Body of pancreas (tissue), 4 donors: ENCODE results near the gene IFNGR2. TPM values are rescaled to one million over a fixed set of nuclear protein-coding genes. Genes with fewer than 3 reads are reported as not detected.

ENCODE experiments used
- ATAC-seq: fragments of 150-250 bp; one replicate; pipeline ENCODE4 v1.9.1; 2016
- DNase-seq, 4 donors: peaks; one replicate each; pipeline ENCODE4 v3.0.0-alpha.2; 2019
- H3K27ac ChIP-seq, 4 donors: fragments of 200-600 bp; sonication (generic); 1 replicate in 3 of 4; 2 replicates in 1 of 4; pipeline versions ENCODE4 v1.5.1 to v1.6.1; 2016 to 2019; ENCODE audit warnings: mild to moderate bottlenecking in 1 of 4, mixed read lengths in 1 of 4, moderate library complexity in 1 of 4
- H3K27me3 ChIP-seq, 2 donors: fragments of 200-600 bp; sonication (generic); one replicate each; pipeline ENCODE4 v1.6.0; 2016; ENCODE audit warnings: mild to moderate bottlenecking in 1 of 2
- H3K36me3 ChIP-seq, 2 donors: fragments of 200-600 bp; sonication (generic); replicated peaks in 1 of 2; 2 replicates each; pipeline ENCODE4 v1.5.1; 2016; ENCODE audit warnings: low read depth in 2 of 2; ENCODE audit not compliant: insufficient read depth in 1 of 2
- H3K4me1 ChIP-seq: fragments of 200-600 bp; sonication (generic); one replicate; pipeline ENCODE4 v1.6.0; 2016
- H3K4me3 ChIP-seq, 2 donors: fragments of 200-600 bp; sonication (generic); 1 replicate in 1 of 2; 2 replicates in 1 of 2; pipeline ENCODE4 v1.5.1; 2016 to 2019
- H3K9me3 ChIP-seq, 3 donors: fragments of 200-600 bp; sonication (generic); 1 replicate in 2 of 3; 2 replicates in 1 of 3; pipeline ENCODE4 v1.5.1; 2016
- POLR2A ChIP-seq, 3 donors: fragments of 450-650 bp; IDR thresholded peaks; one replicate each; pipeline ENCODE4 v1.6.1; 2016; ENCODE audit warnings: antibody characterized with exemption in 3 of 3, mild to moderate bottlenecking in 2 of 3
- WGBS, 2 donors: methylation state at CpG; one replicate each; pipeline ENCODE4 v1.1.5; 2017; 5-methylcytosine and 5-hydroxymethylcytosine counted together
- intact Hi-C: fragments of 100-400 bp; cut with DNase I; formaldehyde crosslinking; loops from one replicate; pipeline ENCODE4 v1.15.1; 2023
- total RNA-seq, 2 donors: library from RNA; depleted of rRNA; stranded (reverse); fragments of >200 nt; gene quantifications; one replicate each; pipeline ENCODE4 v1.1.0, GENCODE V29; 2016
- TF ChIP-seq, protein P1 (sequence below), 7 experiments: fragments of 450-650 bp in 4 of 7; fragments of 200-600 bp in 3 of 7; sonication (generic) in 3 of 7; IDR thresholded peaks; one replicate each; pipeline ENCODE4 v1.5.1; 2016 to 2019; ENCODE audit warnings: antibody characterized with exemption in 7 of 7

IFNGR2 gene
- total RNA-seq, 2 donors from 2014 or later = 30.4 to 32.3 TPM

DNA sequence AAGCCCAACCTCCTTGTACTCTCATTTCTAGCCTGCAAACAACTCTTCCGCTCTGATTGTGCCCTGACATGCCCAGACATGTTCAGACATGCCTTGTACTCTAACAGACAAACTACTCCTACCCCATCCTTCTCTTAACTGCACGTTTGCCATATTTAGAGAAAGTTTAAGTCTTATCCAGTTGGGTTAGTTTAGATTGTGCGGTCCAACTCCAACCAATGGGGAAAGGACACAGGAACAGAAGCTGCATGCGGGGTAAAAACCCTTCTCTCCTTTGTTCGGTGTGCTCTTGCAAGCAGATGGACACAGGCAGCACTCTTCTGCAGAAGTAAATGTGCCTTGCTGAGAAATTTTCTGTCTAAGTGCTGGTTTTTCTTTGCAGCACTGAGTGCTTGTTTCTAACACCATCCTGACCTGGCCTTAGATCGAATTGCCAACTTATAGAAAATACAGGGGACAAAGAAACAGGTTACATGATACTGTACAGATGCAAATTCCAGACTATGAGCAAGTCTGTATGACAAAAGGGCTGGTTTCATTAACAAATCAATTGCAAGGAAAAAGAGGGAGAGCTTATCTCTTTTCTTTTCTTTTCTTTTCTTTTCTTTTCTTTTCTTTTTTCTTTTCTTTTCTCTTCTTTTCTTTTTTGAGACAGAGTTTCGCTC, 35.8 kb upstream of the IFNGR2 start:
- intact Hi-C loops = loop anchor here (10.0 kb wide), 1 partner anchor 163 kb away; no protein-coding TSS in a partner anchor
- no peak for DNase-seq
- 86 to 91% methylated on average over 7 of the region's 7 CpGs for WGBS, 2 donors
- no peak for TF ChIP-seq POLR2A (IDR thresholded peaks at IDR 0.05)
- TF ChIP-seq, protein P1, sequence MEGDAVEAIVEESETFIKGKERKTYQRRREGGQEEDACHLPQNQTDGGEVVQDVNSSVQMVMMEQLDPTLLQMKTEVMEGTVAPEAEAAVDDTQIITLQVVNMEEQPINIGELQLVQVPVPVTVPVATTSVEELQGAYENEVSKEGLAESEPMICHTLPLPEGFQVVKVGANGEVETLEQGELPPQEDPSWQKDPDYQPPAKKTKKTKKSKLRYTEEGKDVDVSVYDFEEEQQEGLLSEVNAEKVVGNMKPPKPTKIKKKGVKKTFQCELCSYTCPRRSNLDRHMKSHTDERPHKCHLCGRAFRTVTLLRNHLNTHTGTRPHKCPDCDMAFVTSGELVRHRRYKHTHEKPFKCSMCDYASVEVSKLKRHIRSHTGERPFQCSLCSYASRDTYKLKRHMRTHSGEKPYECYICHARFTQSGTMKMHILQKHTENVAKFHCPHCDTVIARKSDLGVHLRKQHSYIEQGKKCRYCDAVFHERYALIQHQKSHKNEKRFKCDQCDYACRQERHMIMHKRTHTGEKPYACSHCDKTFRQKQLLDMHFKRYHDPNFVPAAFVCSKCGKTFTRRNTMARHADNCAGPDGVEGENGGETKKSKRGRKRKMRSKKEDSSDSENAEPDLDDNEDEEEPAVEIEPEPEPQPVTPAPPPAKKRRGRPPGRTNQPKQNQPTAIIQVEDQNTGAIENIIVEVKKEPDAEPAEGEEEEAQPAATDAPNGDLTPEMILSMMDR (IDR thresholded peaks at IDR 0.05) = no peak
- peaks cover 0 to 6% (median 0%) of the 10 kb centered on the region in 3 donors for H3K9me3 ChIP-seq
- no peaks in the 10 kb centered on the region for H3K27me3 ChIP-seq
- ATAC-seq = no peak
- H3K27ac ChIP-seq = no peak overlapping the region
- peaks cover under 1% of the 10 kb centered on the region for H3K4me1 ChIP-seq
- H3K4me3 ChIP-seq = no peak overlapping the region
- no peaks in the 10 kb centered on the region for H3K36me3 ChIP-seq

DNA sequence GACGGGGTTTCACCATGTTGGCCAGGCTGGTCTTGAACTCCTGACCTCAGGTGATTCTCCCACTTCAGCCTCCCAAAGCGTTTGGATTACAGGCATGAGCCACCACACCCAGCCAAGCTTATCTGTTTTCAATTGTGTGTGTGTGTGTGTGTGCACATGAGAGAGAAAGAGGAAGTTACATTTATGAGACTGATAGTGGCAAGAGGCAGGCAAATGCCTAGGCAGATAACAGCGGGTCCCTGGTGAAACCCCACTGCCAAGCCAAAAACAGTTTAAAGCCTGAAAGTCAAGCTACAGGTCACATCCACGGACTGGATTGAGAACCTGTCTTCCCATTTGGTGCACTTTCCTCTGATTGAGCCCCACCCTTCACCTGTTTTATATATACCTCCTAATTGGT, 35.1 kb upstream of the IFNGR2 start:
- Histone ChIP-seq H3K36me3 (no peaks in the 10 kb centered on the region), H3K27ac (no peak overlapping the region), H3K27me3 (no peaks in the 10 kb centered on the region), H3K4me1 (no peaks in the 10 kb centered on the region), H3K4me3 (no peak overlapping the region), H3K9me3 (peaks cover 0 to 6% (median 0%) of the 10 kb centered on the region in 3 donors)
- no peak for TF ChIP-seq POLR2A (IDR thresholded peaks at IDR 0.05)
- TF ChIP-seq, protein P1 (IDR thresholded peaks at IDR 0.05) = no peak
- ATAC-seq (no peak), DNase-seq (no peak)
- intact Hi-C loops = loop anchor here (10.0 kb wide), 1 partner anchor 163 kb away; no protein-coding TSS in a partner anchor
- 51 to 73% methylated on average over 4 of the region's 4 CpGs for WGBS, 2 donors

DNA sequence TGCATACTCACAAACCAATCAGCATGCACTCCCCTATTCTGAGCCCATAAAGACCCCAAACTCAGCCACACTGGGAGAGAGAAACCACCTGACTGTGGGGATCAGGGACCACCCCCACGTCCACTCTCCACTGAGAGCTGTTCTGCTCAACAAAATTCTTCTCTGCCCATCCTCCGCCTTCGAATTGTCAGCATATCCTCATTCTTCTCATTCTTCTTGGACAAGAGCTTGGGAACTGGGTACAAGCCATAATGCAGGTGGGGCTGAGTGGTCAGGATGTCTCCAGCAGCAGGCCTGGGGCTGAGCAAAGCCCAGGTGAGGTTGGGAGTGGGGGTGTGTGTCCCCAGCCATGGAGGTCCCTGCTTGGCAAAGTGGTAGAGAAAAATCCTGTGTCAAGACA, 34.6 kb upstream of the IFNGR2 start:
- Histone ChIP-seq H3K27me3 (no peaks in the 10 kb centered on the region), H3K36me3 (no peaks in the 10 kb centered on the region), H3K4me3 (no peak overlapping the region), H3K27ac (no peak overlapping the region), H3K4me1 (no peaks in the 10 kb centered on the region), H3K9me3 (peaks cover 0 to 6% (median 0%) of the 10 kb centered on the region in 3 donors)
- ATAC-seq (no peak), DNase-seq (no peak)
- TF ChIP-seq, protein P1 (IDR thresholded peaks at IDR 0.05) = no peak
- no peak for TF ChIP-seq POLR2A (IDR thresholded peaks at IDR 0.05)
- intact Hi-C loops = loop anchor here (10.0 kb wide), 1 partner anchor 164 kb away; no protein-coding TSS in a partner anchor
- 71 to 76% methylated on average over 3 of the region's 3 CpGs for WGBS, 2 donors

DNA sequence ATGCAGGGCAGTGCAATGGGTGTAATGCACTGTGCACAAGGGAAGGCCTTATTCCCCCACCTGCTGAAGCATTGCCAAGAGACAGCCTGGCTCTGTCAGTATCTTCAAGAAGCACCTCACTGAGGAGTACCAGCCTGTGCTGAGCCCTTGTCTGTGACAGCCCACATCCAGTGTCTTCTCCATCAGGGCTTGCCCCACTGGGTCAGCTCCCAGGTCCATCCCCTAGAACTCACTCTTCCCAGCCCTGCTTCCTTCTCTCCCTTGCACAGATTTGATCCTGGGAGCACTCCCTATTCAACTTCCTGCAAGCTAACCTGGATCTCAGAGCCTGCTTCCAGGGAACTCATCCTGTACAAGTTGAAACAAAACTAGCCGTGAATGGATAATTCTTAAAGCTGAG, 33.6 kb upstream of the IFNGR2 start:
- no peak overlapping the region for H3K4me3 ChIP-seq
- H3K27ac ChIP-seq = no peak overlapping the region
- H3K27me3 ChIP-seq = no peaks in the 10 kb centered on the region
- TF ChIP-seq, protein P1 (IDR thresholded peaks at IDR 0.05) = no peak
- TF ChIP-seq POLR2A (IDR thresholded peaks at IDR 0.05) = no peak
- DNase-seq (no peak), ATAC-seq (no peak)
- H3K36me3 ChIP-seq = no peaks in the 10 kb centered on the region
- H3K9me3 ChIP-seq = peaks cover 0 to 6% (median 0%) of the 10 kb centered on the region in 3 donors
- no peaks in the 10 kb centered on the region for H3K4me1 ChIP-seq
- intact Hi-C loops = loop anchor here (10.0 kb wide), 1 partner anchor 165 kb away; no protein-coding TSS in a partner anchor
- 88 to 100% methylated on average over 1 of the region's 1 CpG for WGBS, 2 donors

DNA sequence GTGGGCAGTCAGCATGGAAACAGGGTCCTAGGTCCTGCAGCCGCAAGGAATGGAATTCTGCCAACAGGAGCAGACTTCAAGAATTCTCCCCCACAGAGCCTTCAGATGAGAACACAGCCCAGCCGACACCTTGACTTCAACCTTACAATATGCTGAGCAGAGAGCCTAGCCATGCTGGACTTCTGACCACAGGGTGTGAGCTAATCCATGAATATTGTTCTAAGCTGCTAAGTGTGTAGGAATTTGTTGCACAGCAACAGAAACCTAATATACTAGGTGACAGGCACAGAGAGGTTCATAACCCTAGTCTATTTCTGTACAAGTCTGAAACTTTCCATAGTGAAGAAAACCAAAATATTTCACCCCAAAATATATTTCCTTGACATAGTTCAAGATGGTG, 32.9 kb upstream of the IFNGR2 start:
- WGBS, 2 donors = 74 to 93% methylated on average over 2 of the region's 2 CpGs
- Histone ChIP-seq H3K4me3 (no peak overlapping the region), H3K27me3 (no peaks in the 10 kb centered on the region), H3K36me3 (no peaks in the 10 kb centered on the region), H3K4me1 (no peaks in the 10 kb centered on the region), H3K9me3 (peaks cover 0 to 6% (median 0%) of the 10 kb centered on the region in 3 donors), H3K27ac (no peak overlapping the region)
- TF ChIP-seq, protein P1 (IDR thresholded peaks at IDR 0.05) = no peak
- no peak for TF ChIP-seq POLR2A (IDR thresholded peaks at IDR 0.05)
- intact Hi-C loops = no loop called here
- ATAC-seq = no peak
- DNase-seq = no peak
